Measurements from ENCODE around the gene CNTN3.

Gene CNTN3

GRCh38 chr3:74606996-74607395 lies 7.5 kb downstream of the CNTN3 start:
- no peak overlapping the region for H3K4me3 ChIP-seq (ENCODE audit: low read depth, low read length)
- no peak for DNase-seq (ENCODE audit: low read depth)
- TF ChIP-seq MYC (IDR thresholded peaks at IDR 0.05; ENCODE audit: low read depth, low read length), result no peak
- no peak for TF ChIP-seq MAX (IDR thresholded peaks at IDR 0.05; ENCODE audit: low read depth, low read length)

GRCh38 chr3:74605437-74605836 lies 9.0 kb downstream of the CNTN3 start:
- TF ChIP-seq MAX (IDR thresholded peaks at IDR 0.05; ENCODE audit: low read depth, low read length) (no peak), MYC (IDR thresholded peaks at IDR 0.05; ENCODE audit: low read depth, low read length) (no peak), POLR2A (IDR thresholded peaks at IDR 0.05; ENCODE audit: extremely low read depth, insufficient read length) (no peak)
- DNase-seq (ENCODE audit: low read depth), result no peak
- H3K4me3 ChIP-seq (ENCODE audit: low read depth, low read length), result no peak overlapping the region

- DNase-seq (ENCODE audit: low read depth), result no peak
- TF ChIP-seq CTCF (IDR thresholded peaks at IDR 0.05; ENCODE audit: low read depth, low read length), result no peak
- TF ChIP-seq MAX (IDR thresholded peaks at IDR 0.05; ENCODE audit: low read depth, low read length), result no peak
- TF ChIP-seq MYC (IDR thresholded peaks at IDR 0.05; ENCODE audit: low read depth, low read length), result no peak
- TF ChIP-seq POLR2A (IDR thresholded peaks at IDR 0.05; ENCODE audit: extremely low read depth, insufficient read length), result no peak
- no peak overlapping the region for H3K4me3 ChIP-seq (ENCODE audit: low read depth, low read length)
Measured at GRCh38 chr3:74603292-74603691, 11.2 kb downstream of the CNTN3 start.

GRCh38 chr3:74602471-74602870 lies 12.0 kb downstream of the CNTN3 start:
- DNase-seq (ENCODE audit: low read depth), result no peak
- no peak overlapping the region for H3K4me3 ChIP-seq (ENCODE audit: low read depth, low read length)
- TF ChIP-seq MAX (IDR thresholded peaks at IDR 0.05; ENCODE audit: low read depth, low read length) (no peak), POLR2A (IDR thresholded peaks at IDR 0.05; ENCODE audit: extremely low read depth, insufficient read length) (no peak), CTCF (IDR thresholded peaks at IDR 0.05; ENCODE audit: low read depth, low read length) (no peak), MYC (IDR thresholded peaks at IDR 0.05; ENCODE audit: low read depth, low read length) (no peak)

- H3K4me3 ChIP-seq (ENCODE audit: low read depth, low read length), result no peak overlapping the region
- TF ChIP-seq MAX (IDR thresholded peaks at IDR 0.05; ENCODE audit: low read depth, low read length) (no peak), POLR2A (IDR thresholded peaks at IDR 0.05; ENCODE audit: extremely low read depth, insufficient read length) (no peak), CTCF (IDR thresholded peaks at IDR 0.05; ENCODE audit: low read depth, low read length) (no peak), MYC (IDR thresholded peaks at IDR 0.05; ENCODE audit: low read depth, low read length) (no peak)
- no peak for DNase-seq (ENCODE audit: low read depth)
Measured at GRCh38 chr3:74601793-74602192, 12.7 kb downstream of the CNTN3 start.

GRCh38 chr3:74599564-74599963 lies 14.9 kb downstream of the CNTN3 start:
- TF ChIP-seq POLR2A (IDR thresholded peaks at IDR 0.05; ENCODE audit: extremely low read depth, insufficient read length), result no peak
- no peak for DNase-seq (ENCODE audit: low read depth)
- H3K4me3 ChIP-seq (ENCODE audit: low read depth, low read length), result no peak overlapping the region

- TF ChIP-seq CTCF (IDR thresholded peaks at IDR 0.05; ENCODE audit: low read depth, low read length), result no peak
- TF ChIP-seq MAX (IDR thresholded peaks at IDR 0.05; ENCODE audit: low read depth, low read length), result no peak
- no peak for TF ChIP-seq MYC (IDR thresholded peaks at IDR 0.05; ENCODE audit: low read depth, low read length)
- H3K4me3 ChIP-seq (ENCODE audit: low read depth, low read length), result no peak overlapping the region
- DNase-seq (ENCODE audit: low read depth), result no peak
Measured at GRCh38 chr3:74593152-74593551, 21.3 kb downstream of the CNTN3 start.
